ENCODE measurements around the gene TAS2R41. TPM values are rescaled to one million over a fixed set of nuclear protein-coding genes. Genes with fewer than 3 reads are reported as not detected.

TAS2R41 gene
- total RNA-seq, 1 donor from 2014 or later, result not detected

GRCh38 chr7:143435266-143435665 is 42.4 kb upstream of the TAS2R41 start:
- Histone ChIP-seq H3K4me1 (no peaks in the 10 kb centered on the region), H3K4me3 (no peak overlapping the region), H3K27ac (no peak overlapping the region), H3K36me3 (no peaks in the 10 kb centered on the region), H3K27me3 (no peaks in the 10 kb centered on the region), H3K9me3 (no peaks in the 10 kb centered on the region)
- intact Hi-C loops (cut with DNase I), result no loop called here
- ATAC-seq (no peak), DNase-seq (no peak)
- no peak for TF ChIP-seq CTCF (IDR thresholded peaks at IDR 0.05)

- no peak overlapping the region for H3K4me3 ChIP-seq
- H3K27ac ChIP-seq, result no peak overlapping the region
- ATAC-seq, result no peak
- H3K27me3 ChIP-seq, result no peaks in the 10 kb centered on the region
- no peaks in the 10 kb centered on the region for H3K4me1 ChIP-seq
- intact Hi-C loops (cut with DNase I), result no loop called here
- H3K9me3 ChIP-seq, result no peaks in the 10 kb centered on the region
- no peak for DNase-seq
- TF ChIP-seq CTCF (IDR thresholded peaks at IDR 0.05), result no peak
- no peaks in the 10 kb centered on the region for H3K36me3 ChIP-seq
These were observed 41.2 kb upstream of the TAS2R41 start for GRCh38 chr7:143436325-143436946.

GRCh38 chr7:143437578-143437977 is 40.1 kb upstream of the TAS2R41 start:
- TF ChIP-seq CTCF (IDR thresholded peaks at IDR 0.05), result no peak
- intact Hi-C loops (cut with DNase I), result no loop called here
- no peaks in the 10 kb centered on the region for H3K9me3 ChIP-seq
- H3K27me3 ChIP-seq, result no peaks in the 10 kb centered on the region
- no peaks in the 10 kb centered on the region for H3K36me3 ChIP-seq
- H3K4me3 ChIP-seq, result no peak overlapping the region
- ATAC-seq, result peak; percentile 32
- H3K4me1 ChIP-seq, result no peaks in the 10 kb centered on the region
- no peak for DNase-seq
- no peak overlapping the region for H3K27ac ChIP-seq

GRCh38 chr7:143439866-143440265 is 37.8 kb upstream of the TAS2R41 start:
- Histone ChIP-seq H3K4me1 (no peaks in the 10 kb centered on the region), H3K27me3 (no peaks in the 10 kb centered on the region), H3K27ac (no peak overlapping the region), H3K9me3 (no peaks in the 10 kb centered on the region), H3K4me3 (no peak overlapping the region), H3K36me3 (no peaks in the 10 kb centered on the region)
- no peak for TF ChIP-seq CTCF (IDR thresholded peaks at IDR 0.05)
- no peak for DNase-seq
- no peak for ATAC-seq
- intact Hi-C loops (cut with DNase I), result no loop called here

GRCh38 chr7:143443153-143443552 is 34.5 kb upstream of the TAS2R41 start, which contains the start of gene TAS2R60:
TSS of gene TAS2R60 (plus strand) at chr7:143443453. CDS start at chr7:143443453, 0 bp downstream.
- no peak within 1 kb of the TSS for H3K4me3 ChIP-seq
- intact Hi-C loops (cut with DNase I), result no loop called here
- no peaks in the 10 kb centered on the region for H3K36me3 ChIP-seq
- no peak within 1 kb of the TSS for H3K27ac ChIP-seq
- no peak for TF ChIP-seq CTCF (IDR thresholded peaks at IDR 0.05)
- ATAC-seq, result no peak
- DNase-seq, result no peak
- no peaks in the 10 kb centered on the region for H3K9me3 ChIP-seq
- H3K4me1 ChIP-seq, result no peaks in the 10 kb centered on the region
- no peaks in the 10 kb centered on the region for H3K27me3 ChIP-seq
